Measurements from ENCODE around the gene CCL11. TPM values are rescaled to one million over a fixed set of nuclear protein-coding genes. Genes with fewer than 3 reads are reported as not detected.

Gene CCL11
- total and polyA plus RNA-seq, 2 of the 8 experiments (the other 6 are each of a cell fraction or from before 2014, with no cell fraction given), result not detected

DNA sequence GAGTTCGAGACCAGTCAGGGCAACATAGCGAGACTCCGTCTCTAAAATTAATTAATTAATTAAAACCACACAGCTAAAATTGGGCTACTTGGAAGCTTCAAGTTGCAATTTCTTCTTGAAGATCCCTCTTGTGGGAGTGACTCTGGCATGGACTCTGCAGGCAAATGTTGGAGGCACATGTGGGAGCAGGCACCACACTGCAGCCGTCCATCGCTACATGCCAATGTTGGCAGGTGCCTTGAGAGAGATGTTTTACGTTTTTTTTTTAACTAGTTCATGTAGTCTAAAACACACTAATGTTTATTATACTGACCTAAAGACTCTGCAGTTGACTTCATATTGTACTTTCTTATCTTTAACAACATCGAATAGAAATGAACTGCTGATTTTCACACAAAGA, 25.7 kb downstream of the CCL11 start:
- H3K23ac ChIP-seq (ENCODE audit: insufficient read length), result no peak overlapping the region
- no peak overlapping the region for H4K5ac ChIP-seq (ENCODE audit: insufficient read length, low read depth, low read length)
- no peaks in the 10 kb centered on the region for H3K23me2 ChIP-seq (ENCODE audit: low read depth, low read length)
- no peaks in the 10 kb centered on the region for H3K27me3 ChIP-seq (replicated peaks in 1 of 4; ENCODE audit: control insufficient read depth in 3 of 4, extremely low read depth in 1 of 4, insufficient read depth in 3 of 4, low read length in 3 of 4)
- DNase-seq (ENCODE audit: low read depth in 1 of 2, low spot score in 2 of 2), result no peak
- no peak overlapping the region for H2BK5ac ChIP-seq (ENCODE audit: low read depth, low read length)
- no peaks in the 10 kb centered on the region for H3K36me3 ChIP-seq (ENCODE audit: control insufficient read depth in 2 of 4, insufficient read depth in 4 of 4, low read length in 3 of 4)
- no peak overlapping the region for H2AK5ac ChIP-seq (ENCODE audit: low read depth, low read length)
- POLR2A ChIA-PET (ENCODE audit: partially characterized antibody), result no interaction called here
- H2BK20ac ChIP-seq (ENCODE audit: low read length), result no peak overlapping the region
- no peak overlapping the region for H3K56ac ChIP-seq (replicated peaks; ENCODE audit: insufficient read length, low read depth, low read length)
- no peak overlapping the region for H4K8ac ChIP-seq (ENCODE audit: extremely low read depth, insufficient read depth, low read length)
- H3K4me2 ChIP-seq (ENCODE audit: insufficient read depth in 1 of 2, low read depth in 2 of 2, low read length in 2 of 2), result no peak overlapping the region
- no peaks in the 10 kb centered on the region for H3K79me1 ChIP-seq (ENCODE audit: low read depth, low read length)
- no peak overlapping the region for H4K91ac ChIP-seq (replicated peaks; ENCODE audit: insufficient read length, low read length)
- no peak overlapping the region for H3K14ac ChIP-seq (ENCODE audit: insufficient read length)
- H3K27ac ChIP-seq (ENCODE audit: low read depth, low read length), result no peak overlapping the region
- H2AFZ ChIP-seq (ENCODE audit: low read length), result no peak overlapping the region
- H3K18ac ChIP-seq (ENCODE audit: extremely low read depth, low read length), result no peak overlapping the region
- no peak overlapping the region for H2BK15ac ChIP-seq (ENCODE audit: low read length)
- H4K20me1 ChIP-seq (replicated peaks in 1 of 2; ENCODE audit: control insufficient read depth in 1 of 2, insufficient read depth in 2 of 2, low read length in 2 of 2), result no peaks in the 10 kb centered on the region
- no peak for FAIRE-seq
- no peak overlapping the region for H3K4ac ChIP-seq (replicated peaks; ENCODE audit: insufficient read length, low read depth, low read length)
- H3K4me1 ChIP-seq (replicated peaks in 1 of 4; ENCODE audit: control insufficient read depth in 3 of 4, insufficient read depth in 4 of 4, low read length in 3 of 4), result no peaks in the 10 kb centered on the region
- no peaks in the 10 kb centered on the region for H3K79me2 ChIP-seq (ENCODE audit: control insufficient read depth in 1 of 2, insufficient read depth in 2 of 2, low read length in 2 of 2)
- no peak overlapping the region for H3K9ac ChIP-seq (replicated peaks in 1 of 4; ENCODE audit: extremely low read depth in 1 of 4, low read depth in 3 of 4, low read length in 3 of 4)
- CTCF ChIA-PET (ENCODE audit: partially characterized antibody), result interaction anchor here (1.1 to 13.3 kb wide), 5 partner anchors 10 to 108 kb away, joined by 3 to 210 read pairs (median 4); no protein-coding TSS in a partner anchor
- no peaks in the 10 kb centered on the region for H3K9me3 ChIP-seq (ENCODE audit: insufficient read depth in 2 of 2, low read depth in 1 of 2, low read length in 1 of 2)
- 95% methylated on average over 7 of the region's 7 CpGs; no CpG with 5 or more reads in 1 of the 2 experiments for WGBS, 2 experiments (ENCODE audit: extremely low coverage in 1 of 2, insufficient coverage in 1 of 2, insufficient read length in 1 of 2, insufficient replicate concordance in 2 of 2, low coverage in 1 of 2, low lambda C conversion rate in 2 of 2, missing lambda C conversion rate in 1 of 2)
- H2BK120ac ChIP-seq (replicated peaks; ENCODE audit: low read depth, low read length), result no peak overlapping the region
- H2BK12ac ChIP-seq (ENCODE audit: low read depth, low read length), result no peak overlapping the region
- H3K4me3 ChIP-seq (ENCODE audit: extremely low read depth in 1 of 4, insufficient read depth in 2 of 4, low read depth in 3 of 4, low read length in 4 of 4), result no peak overlapping the region
- TF ChIP-seq BCL11A (IDR thresholded peaks at IDR 0.05; ENCODE audit: low read depth in 2 of 2, low read length in 2 of 2) (no peak), ZNF274 (IDR thresholded peaks at IDR 0.05; ENCODE audit: borderline replicate concordance, extremely low read depth, low read length) (no peak), TAF1 (IDR thresholded peaks at IDR 0.05; ENCODE audit: low read depth, low read length) (no peak), NANOG (IDR thresholded peaks at IDR 0.05; ENCODE audit: insufficient read depth, low read depth, low read length, poor library complexity, severe bottlenecking) (no peak), SAP30 (IDR thresholded peaks at IDR 0.05; ENCODE audit: insufficient read depth, insufficient replicate concordance, low read length) (no peak), SRF (IDR thresholded peaks at IDR 0.05; ENCODE audit: low read depth, low read length) (no peak), CHD2 (IDR thresholded peaks at IDR 0.05; ENCODE audit: low read length) (no peak), KDM1A (IDR thresholded peaks at IDR 0.05; ENCODE audit: borderline replicate concordance, low read length) (no peak), BACH1 (IDR thresholded peaks at IDR 0.05; ENCODE audit: low read length) (no peak), TEAD4 (IDR thresholded peaks at IDR 0.05; ENCODE audit: low read depth, low read length) (no peak), SUZ12 (IDR thresholded peaks at IDR 0.05; ENCODE audit: low read length) (no peak)
- TF ChIP-seq, protein P1, sequence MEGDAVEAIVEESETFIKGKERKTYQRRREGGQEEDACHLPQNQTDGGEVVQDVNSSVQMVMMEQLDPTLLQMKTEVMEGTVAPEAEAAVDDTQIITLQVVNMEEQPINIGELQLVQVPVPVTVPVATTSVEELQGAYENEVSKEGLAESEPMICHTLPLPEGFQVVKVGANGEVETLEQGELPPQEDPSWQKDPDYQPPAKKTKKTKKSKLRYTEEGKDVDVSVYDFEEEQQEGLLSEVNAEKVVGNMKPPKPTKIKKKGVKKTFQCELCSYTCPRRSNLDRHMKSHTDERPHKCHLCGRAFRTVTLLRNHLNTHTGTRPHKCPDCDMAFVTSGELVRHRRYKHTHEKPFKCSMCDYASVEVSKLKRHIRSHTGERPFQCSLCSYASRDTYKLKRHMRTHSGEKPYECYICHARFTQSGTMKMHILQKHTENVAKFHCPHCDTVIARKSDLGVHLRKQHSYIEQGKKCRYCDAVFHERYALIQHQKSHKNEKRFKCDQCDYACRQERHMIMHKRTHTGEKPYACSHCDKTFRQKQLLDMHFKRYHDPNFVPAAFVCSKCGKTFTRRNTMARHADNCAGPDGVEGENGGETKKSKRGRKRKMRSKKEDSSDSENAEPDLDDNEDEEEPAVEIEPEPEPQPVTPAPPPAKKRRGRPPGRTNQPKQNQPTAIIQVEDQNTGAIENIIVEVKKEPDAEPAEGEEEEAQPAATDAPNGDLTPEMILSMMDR (IDR thresholded peaks at IDR 0.05; ENCODE audit: control extremely low read depth in 1 of 3, insufficient read depth in 1 of 3, low read depth in 1 of 3, low read length in 3 of 3), result no peak
